SK-N-SH treated with all-trans-retinoic acid at 6 μM for 48 hours (cell line): Measurements from ENCODE around the gene PTTG1IP.

Experiments
- ATAC-seq: fragments of 200-7000 bp; cut with Tn5 transposase; 3 replicates; pipeline ENCODE4 v1.9.1; 2020; ENCODE audit warnings: mild to moderate bottlenecking, moderate library complexity
- ARNTL ChIP-seq: fragments of 450-650 bp; formaldehyde crosslinking; IDR thresholded peaks from 2 replicates; pipeline ENCODE4 v1.5.0; 2020; ENCODE audit warnings: low read depth, mild to moderate bottlenecking, moderate library complexity, borderline replicate concordance
- BACH2 ChIP-seq: fragments of 250-450 bp; sonication (Bioruptor Pico); IDR thresholded peaks from 2 replicates; pipeline ENCODE4 v1.9.0; 2021; ENCODE audit warnings: mild to moderate bottlenecking, borderline replicate concordance
- CREB5 ChIP-seq: fragments of 250-450 bp; sonication (Bioruptor Pico); IDR thresholded peaks from 2 replicates; pipeline ENCODE4 v1.5.1; 2020; ENCODE audit warnings: low read depth, mild to moderate bottlenecking, moderate library complexity
- CSDC2 ChIP-seq: fragments of 250-450 bp; sonication (Bioruptor Pico); IDR thresholded peaks from 2 replicates; pipeline ENCODE4 v1.5.0; 2020; ENCODE audit warnings: mild to moderate bottlenecking, moderate library complexity
- CSRNP3 ChIP-seq: fragments of 250-450 bp; sonication (Bioruptor Pico); IDR thresholded peaks from 2 replicates; pipeline ENCODE4 v1.5.1; 2021; ENCODE audit warnings: mild to moderate bottlenecking, moderate library complexity
- ESRRG ChIP-seq: fragments of 250-450 bp; sonication (Bioruptor Pico); IDR thresholded peaks from 2 replicates; pipeline ENCODE4 v1.6.1; 2021; ENCODE audit warnings: mild to moderate bottlenecking
- ISL1 ChIP-seq: fragments of 250-450 bp; sonication (Bioruptor Pico); IDR thresholded peaks from 2 replicates; pipeline ENCODE4 v2.1.2; 2022; ENCODE audit warnings: mild to moderate bottlenecking, moderate library complexity
- OSR1 ChIP-seq: fragments of 250-450 bp; sonication (Bioruptor Pico); IDR thresholded peaks from 2 replicates; pipeline ENCODE4 v1.8.0; 2022; ENCODE audit warnings: moderate library complexity, mild to moderate bottlenecking, inconsistent platforms
- PATZ1 ChIP-seq: fragments of 250-450 bp; sonication (Bioruptor Pico); IDR thresholded peaks from 2 replicates; pipeline ENCODE4 v1.8.0; 2020; ENCODE audit warnings: mild to moderate bottlenecking, moderate library complexity, borderline replicate concordance
- POU6F1 ChIP-seq: fragments of 250-450 bp; sonication (Bioruptor Pico); IDR thresholded peaks from 2 replicates; pipeline ENCODE4 v1.8.0; 2021; ENCODE audit warnings: low read depth, mild to moderate bottlenecking, moderate library complexity, borderline replicate concordance
- RARB ChIP-seq: fragments of 250-450 bp; sonication (Bioruptor Pico); IDR thresholded peaks from 2 replicates; pipeline ENCODE4 v1.8.0; 2021; ENCODE audit warnings: mild to moderate bottlenecking, moderate library complexity
- SNAI2 ChIP-seq: fragments of 250-450 bp; sonication (Bioruptor Pico); IDR thresholded peaks from 2 replicates; pipeline ENCODE4 v1.5.0; 2020; ENCODE audit warnings: mild to moderate bottlenecking, moderate library complexity
- TCF4 ChIP-seq: fragments of 250-450 bp; sonication (Bioruptor Pico); IDR thresholded peaks from 2 replicates; pipeline ENCODE4 v1.8.0; 2021; ENCODE audit warnings: mild to moderate bottlenecking, moderate library complexity, borderline replicate concordance
- TOX ChIP-seq: fragments of 250-450 bp; sonication (Bioruptor Pico); IDR thresholded peaks from 2 replicates; pipeline ENCODE4 v1.8.0; 2021; ENCODE audit warnings: mild to moderate bottlenecking, moderate library complexity, borderline replicate concordance
- TSHZ2 ChIP-seq: fragments of 250-450 bp; sonication (Bioruptor Pico); IDR thresholded peaks from 2 replicates; pipeline ENCODE4 v1.5.0; 2020; ENCODE audit warnings: mild to moderate bottlenecking, moderate library complexity
- ZC3H10 ChIP-seq: fragments of 250-450 bp; sonication (Bioruptor Pico); IDR thresholded peaks from 2 replicates; pipeline ENCODE4 v1.5.1; 2021; ENCODE audit warnings: mild to moderate bottlenecking, moderate library complexity
- ZFP3 ChIP-seq: fragments of 250-450 bp; sonication (Bioruptor Pico); IDR thresholded peaks from 2 replicates; pipeline ENCODE4 v1.5.0; 2020; ENCODE audit warnings: mild to moderate bottlenecking, moderate library complexity
- ZFP30 ChIP-seq: fragments of 450-650 bp; formaldehyde crosslinking; IDR thresholded peaks from 2 replicates; pipeline ENCODE4 v1.5.0; 2022; ENCODE audit warnings: mild to moderate bottlenecking, moderate library complexity
- ZNF70 ChIP-seq: fragments of 450-650 bp; formaldehyde crosslinking; IDR thresholded peaks from 2 replicates; pipeline ENCODE4 v1.5.0; 2020; ENCODE audit warnings: mild to moderate bottlenecking, moderate library complexity
- ZNF8 ChIP-seq: fragments of 450-650 bp; formaldehyde crosslinking; IDR thresholded peaks from 2 replicates; pipeline ENCODE4 v1.5.0; 2020; ENCODE audit warnings: mild to moderate bottlenecking, moderate library complexity

PTTG1IP gene

GRCh38 chr21:44856131-44856530 lies 17.4 kb downstream of the PTTG1IP start (continued):
- TF ChIP-seq POU6F1, result no peak
- no peak for TF ChIP-seq RARB (CRISPR knock-in tag)
- TF ChIP-seq TCF4 (CRISPR knock-in tag), result no peak
- no peak for TF ChIP-seq ZC3H10 (CRISPR knock-in tag)

- TF ChIP-seq ESRRG (CRISPR knock-in tag) (no peak), ZFP3 (CRISPR knock-in tag) (no peak), TOX (CRISPR knock-in tag) (no peak), BACH2 (CRISPR knock-in tag) (no peak), CSRNP3 (no peak), PATZ1 (CRISPR knock-in tag) (no peak), ZC3H10 (CRISPR knock-in tag) (no peak), ZNF70 (CRISPR knock-in tag) (no peak), TCF4 (CRISPR knock-in tag) (no peak), RARB (CRISPR knock-in tag) (no peak), SNAI2 (CRISPR knock-in tag) (no peak), TSHZ2 (CRISPR knock-in tag) (no peak), ISL1 (no peak), CREB5 (CRISPR knock-in tag) (no peak), ARNTL (CRISPR knock-in tag) (no peak), ZNF8 (CRISPR knock-in tag) (no peak), ZFP30 (CRISPR knock-in tag) (no peak)
- no peak for ATAC-seq
Measured at GRCh38 chr21:44855572-44855971, 17.9 kb downstream of the PTTG1IP start.

GRCh38 chr21:44854664-44855446 lies 18.6 kb downstream of the PTTG1IP start:
- no peak for ATAC-seq
- TF ChIP-seq TSHZ2 (CRISPR knock-in tag) (no peak), CSRNP3 (no peak), ZFP3 (CRISPR knock-in tag) (no peak), TOX (CRISPR knock-in tag) (no peak), ISL1 (no peak), ESRRG (CRISPR knock-in tag) (no peak), PATZ1 (CRISPR knock-in tag) (no peak), ZNF70 (CRISPR knock-in tag) (no peak), OSR1 (no peak), TCF4 (CRISPR knock-in tag) (no peak), CSDC2 (CRISPR knock-in tag) (no peak)
